DOHH2 (cell line): ENCODE data around the gene BRINP3.

Source experiments
- EZH2phosphoT487 ChIP-seq: fragments of 200-600 bp; sonication (generic); IDR thresholded peaks from 2 replicates; pipeline ENCODE4 v1.6.1; 2017; ENCODE audit warnings: borderline replicate concordance, mild to moderate bottlenecking, antibody characterized with exemption, low read length, moderate library complexity, mixed read lengths
- TF ChIP-seq, protein P1 (sequence below): fragments of 200-600 bp; sonication (generic); IDR thresholded peaks from one replicate; pipeline ENCODE4 v1.5.1; 2014; ENCODE audit warnings: antibody characterized with exemption, mild to moderate bottlenecking, low read depth, low read length; ENCODE audit not compliant: poor library complexity, severe bottlenecking

DNA sequence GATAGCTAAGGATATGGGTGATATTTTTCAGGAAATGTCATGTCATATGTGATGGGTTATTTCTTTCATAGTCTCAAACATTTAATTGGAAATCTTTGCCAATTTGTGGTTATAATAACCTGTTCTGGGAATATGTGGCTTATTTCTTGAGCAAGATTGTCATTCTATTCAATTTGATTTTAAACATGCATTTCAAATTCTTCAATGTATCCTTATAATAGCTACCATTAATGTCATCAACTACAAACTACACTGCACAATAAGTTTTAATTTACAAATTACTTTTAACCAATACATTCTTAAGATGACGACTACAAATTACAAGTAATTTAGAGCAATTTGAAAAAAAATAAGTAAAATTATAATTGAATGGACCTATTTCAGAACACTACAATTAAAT is 164.9 kb downstream of the BRINP3 start:
- TF ChIP-seq, protein P1, sequence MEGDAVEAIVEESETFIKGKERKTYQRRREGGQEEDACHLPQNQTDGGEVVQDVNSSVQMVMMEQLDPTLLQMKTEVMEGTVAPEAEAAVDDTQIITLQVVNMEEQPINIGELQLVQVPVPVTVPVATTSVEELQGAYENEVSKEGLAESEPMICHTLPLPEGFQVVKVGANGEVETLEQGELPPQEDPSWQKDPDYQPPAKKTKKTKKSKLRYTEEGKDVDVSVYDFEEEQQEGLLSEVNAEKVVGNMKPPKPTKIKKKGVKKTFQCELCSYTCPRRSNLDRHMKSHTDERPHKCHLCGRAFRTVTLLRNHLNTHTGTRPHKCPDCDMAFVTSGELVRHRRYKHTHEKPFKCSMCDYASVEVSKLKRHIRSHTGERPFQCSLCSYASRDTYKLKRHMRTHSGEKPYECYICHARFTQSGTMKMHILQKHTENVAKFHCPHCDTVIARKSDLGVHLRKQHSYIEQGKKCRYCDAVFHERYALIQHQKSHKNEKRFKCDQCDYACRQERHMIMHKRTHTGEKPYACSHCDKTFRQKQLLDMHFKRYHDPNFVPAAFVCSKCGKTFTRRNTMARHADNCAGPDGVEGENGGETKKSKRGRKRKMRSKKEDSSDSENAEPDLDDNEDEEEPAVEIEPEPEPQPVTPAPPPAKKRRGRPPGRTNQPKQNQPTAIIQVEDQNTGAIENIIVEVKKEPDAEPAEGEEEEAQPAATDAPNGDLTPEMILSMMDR = no peak
- no peak for TF ChIP-seq EZH2phosphoT487
